H9 (cell line): ENCODE data around the gene CNNM2. TPM values are rescaled to one million over a fixed set of nuclear protein-coding genes. Genes with fewer than 3 reads are reported as not detected.

Experiments used
- DNase-seq: peaks from one replicate; pipeline ENCODE4 v3.0.0-alpha.2; 2017
- H2AFZ ChIP-seq: one replicate; pipeline ENCODE4 v1.6.1; 2013; ENCODE audit warnings: mild to moderate bottlenecking, low read length, control low read depth, moderate library complexity
- H2AK5ac ChIP-seq: 2 replicates; pipeline ENCODE4 v1.6.1; 2013; ENCODE audit warnings: low read length, control low read depth, mixed read lengths; ENCODE audit not compliant: insufficient read length
- H2BK120ac ChIP-seq: one replicate; pipeline ENCODE4 v1.6.1; 2013; ENCODE audit warnings: low read depth, mild to moderate bottlenecking, low read length, control low read depth, inconsistent platforms; ENCODE audit not compliant: poor library complexity, severe bottlenecking
- H2BK12ac ChIP-seq: 2 replicates; pipeline ENCODE4 v1.6.1; 2013; ENCODE audit warnings: low read length, control low read depth, mixed read lengths, low read depth; ENCODE audit not compliant: insufficient read length
- H2BK15ac ChIP-seq: 2 replicates; pipeline ENCODE4 v1.6.1; 2013; ENCODE audit warnings: low read depth, low read length, control low read depth
- H2BK20ac ChIP-seq: one replicate; pipeline ENCODE4 v1.6.1; 2013; ENCODE audit warnings: low read depth, mild to moderate bottlenecking, low read length, control low read depth, inconsistent platforms; ENCODE audit not compliant: poor library complexity, severe bottlenecking
- H2BK5ac ChIP-seq: 2 replicates; pipeline ENCODE4 v1.6.1; 2013; ENCODE audit warnings: low read length, control low read depth, mixed read lengths; ENCODE audit not compliant: insufficient read length
- H3K14ac ChIP-seq: 2 replicates; pipeline ENCODE4 v1.6.1; 2013; ENCODE audit warnings: low read length, control low read depth; ENCODE audit not compliant: insufficient read depth
- H3K18ac ChIP-seq: 2 replicates; pipeline ENCODE4 v1.6.1; 2013; ENCODE audit warnings: low read depth, mild to moderate bottlenecking, mixed read lengths, low read length, control low read depth; ENCODE audit not compliant: insufficient read length
- H3K23ac ChIP-seq: 2 replicates; pipeline ENCODE4 v1.6.1; 2013; ENCODE audit warnings: low read length, control low read depth, mixed read lengths, low read depth; ENCODE audit not compliant: insufficient read length
- H3K23me2 ChIP-seq: 2 replicates; pipeline ENCODE4 v1.6.1; 2013; ENCODE audit warnings: low read depth, mild to moderate bottlenecking, mixed read lengths, low read length, control low read depth; ENCODE audit not compliant: insufficient read length, poor library complexity, severe bottlenecking
- H3K27ac ChIP-seq: 2 replicates; pipeline ENCODE4 v1.5.1; 2013; ENCODE audit warnings: low read length, control low read depth, mixed read lengths, low read depth; ENCODE audit not compliant: insufficient read length
- H3K27me3 ChIP-seq: 2 replicates; pipeline ENCODE4 v1.6.1; 2013; ENCODE audit warnings: low read length, control low read depth, inconsistent platforms; ENCODE audit not compliant: insufficient read depth
- H3K4ac ChIP-seq: 2 replicates; pipeline ENCODE4 v1.6.1; 2013; ENCODE audit warnings: low read depth, mild to moderate bottlenecking, control low read depth, inconsistent platforms, low read length, moderate library complexity
- H3K4me1 ChIP-seq: 2 replicates; pipeline ENCODE4 v1.6.1; 2013; ENCODE audit warnings: low read length, control low read depth, inconsistent platforms; ENCODE audit not compliant: insufficient read depth
- H3K4me2 ChIP-seq: 2 replicates; pipeline ENCODE4 v1.6.1; 2013; ENCODE audit warnings: low read length, control low read depth, mixed read lengths; ENCODE audit not compliant: insufficient read length, insufficient read depth
- H3K56ac ChIP-seq: 2 replicates; pipeline ENCODE4 v1.6.1; 2013; ENCODE audit warnings: low read depth, mild to moderate bottlenecking, mixed read lengths, low read length, control low read depth; ENCODE audit not compliant: insufficient read length
- H3K79me1 ChIP-seq: 2 replicates; pipeline ENCODE4 v1.6.1; 2013; ENCODE audit warnings: low read depth, mild to moderate bottlenecking, moderate library complexity, low read length, control low read depth, inconsistent platforms; ENCODE audit not compliant: insufficient read depth, poor library complexity, severe bottlenecking
- H3K79me2 ChIP-seq: 2 replicates; pipeline ENCODE4 v1.6.1; 2013; ENCODE audit warnings: low read length, control low read depth, inconsistent platforms; ENCODE audit not compliant: insufficient read depth
- H3K9ac ChIP-seq: 2 replicates; pipeline ENCODE4 v1.6.1; 2013; ENCODE audit warnings: low read length, control low read depth, mixed read lengths; ENCODE audit not compliant: insufficient read length; ENCODE audit errors: extremely low read depth
- H3K9me3 ChIP-seq: one replicate; pipeline ENCODE4 v1.6.1; 2013; ENCODE audit warnings: low read depth, low read length, inconsistent platforms; ENCODE audit not compliant: control insufficient read depth
- H3T11ph ChIP-seq: one replicate; pipeline ENCODE4 v1.6.1; 2013; ENCODE audit warnings: mild to moderate bottlenecking, low read length, control low read depth, inconsistent platforms
- H4K20me1 ChIP-seq: one replicate; pipeline ENCODE4 v1.6.1; 2013; ENCODE audit not compliant: control insufficient read depth, insufficient read length, insufficient read depth
- H4K5ac ChIP-seq: 2 replicates; pipeline ENCODE4 v1.6.1; 2013; ENCODE audit warnings: low read depth, mild to moderate bottlenecking, mixed read lengths, low read length, control low read depth; ENCODE audit not compliant: insufficient read length
- H4K8ac ChIP-seq: replicated peaks from 2 replicates; pipeline ENCODE4 v1.6.1; 2013; ENCODE audit warnings: low read length, control low read depth, mixed read lengths, low read depth; ENCODE audit not compliant: insufficient read length
- H4K91ac ChIP-seq: 2 replicates; pipeline ENCODE4 v1.6.1; 2013; ENCODE audit warnings: low read depth, mild to moderate bottlenecking, moderate library complexity, mixed read lengths, low read length, control low read depth; ENCODE audit not compliant: insufficient read length
- H3K27ac Mint-ChIP-seq, 3 experiments: 2 replicates in 2 of 3; 3 replicates in 1 of 3; pipeline ENCODE4 v1.8.0; 2020 to 2021; ENCODE audit warnings: mixed read lengths in 3 of 3, mild to moderate bottlenecking in 1 of 3, moderate library complexity in 1 of 3
- H3K27me3 Mint-ChIP-seq: 2 replicates; pipeline ENCODE4 v1.8.0; 2021; ENCODE audit warnings: low read depth, mild to moderate bottlenecking, moderate library complexity, mixed read lengths
- H3K36me3 Mint-ChIP-seq, 3 experiments: 2 replicates in 2 of 3; 3 replicates in 1 of 3; pipeline ENCODE4 v1.8.0; 2020 to 2021; ENCODE audit warnings: low read depth in 3 of 3, mixed read lengths in 3 of 3; ENCODE audit not compliant: insufficient read depth in 1 of 3
- H3K4me1 Mint-ChIP-seq, 2 experiments: 2 replicates each; pipeline ENCODE4 v1.8.0; 2020; ENCODE audit warnings: mixed read lengths in 2 of 2
- H3K4me3 Mint-ChIP-seq, 2 experiments: 2 replicates in 1 of 2; 3 replicates in 1 of 2; pipeline ENCODE4 v1.8.0; 2020 to 2021; ENCODE audit warnings: mild to moderate bottlenecking in 2 of 2, mixed read lengths in 2 of 2, moderate library complexity in 1 of 2
- H3K9me3 Mint-ChIP-seq, 2 experiments: 2 replicates in 1 of 2; 3 replicates in 1 of 2; pipeline ENCODE4 v1.8.0; 2020; ENCODE audit warnings: mild to moderate bottlenecking in 2 of 2, mixed read lengths in 2 of 2, moderate library complexity in 1 of 2
- CTCF ChIP-seq: fragments of 200-600 bp; sonication (generic); conservative IDR thresholded peaks from 3 replicates; pipeline ENCODE4 v1.8.0; 2021; ENCODE audit warnings: antibody characterized with exemption, mild to moderate bottlenecking
- WGBS: extraction: QIAGEN DNeasy Blood & Tissue Kit; methylation state at CpG from one replicate; pipeline ENCODE4 v1.1.7; 2013; ENCODE audit warnings: missing lambda C conversion rate, low lambda C conversion rate, mixed read lengths; ENCODE audit not compliant: insufficient read length; ENCODE audit errors: extremely low coverage; 5-methylcytosine and 5-hydroxymethylcytosine counted together
- total RNA-seq: library from RNA; stranded (reverse); gene quantifications from 2 replicates; pipeline ENCODE4 v1.2.1, GENCODE V29; 2021

CNNM2 gene
- total RNA-seq, 1 experiment from 2014 or later, result 17.5 TPM

- Histone ChIP-seq H4K5ac (no peak overlapping the region), H2AFZ (no peak overlapping the region), H3K27ac (no peak overlapping the region), H4K91ac (no peak overlapping the region), H3K4me1 (no peaks in the 10 kb centered on the region), H2BK120ac (no peak overlapping the region), H3K4me2 (no peak overlapping the region), H4K20me1 (no peaks in the 10 kb centered on the region), H3K27me3 (no peaks in the 10 kb centered on the region), H3K23ac (no peak overlapping the region), H3K9me3 (no peaks in the 10 kb centered on the region), H3T11ph (no peak overlapping the region), H3K14ac (no peak overlapping the region), H3K79me1 (no peaks in the 10 kb centered on the region), H3K9ac (no peak overlapping the region), H4K8ac (no peak overlapping the region), H2AK5ac (no peak overlapping the region), H3K56ac (no peak overlapping the region), H2BK20ac (no peak overlapping the region), H2BK15ac (no peak overlapping the region), H3K4ac (no peak overlapping the region), H3K79me2 (no peaks in the 10 kb centered on the region), H3K18ac (no peak overlapping the region), H3K23me2 (no peaks in the 10 kb centered on the region), H2BK12ac (no peak overlapping the region), H2BK5ac (no peak overlapping the region)
- Mint-ChIP-seq H3K36me3 (peaks cover 3 to 16% (median 12%) of the 10 kb centered on the region in 3 experiments; a peak in 6 of 7 replicates), H3K9me3 (no peaks in the 10 kb centered on the region), H3K27ac (no peak overlapping the region), H3K4me3 (no peak overlapping the region), H3K4me1 (no peaks in the 10 kb centered on the region), H3K27me3 (no peaks in the 10 kb centered on the region)
- no peak for TF ChIP-seq CTCF
- WGBS, result no CpG with 5 or more reads among the region's 2 CpGs
- DNase-seq, result no peak
These were observed 37.8 kb upstream of the CNNM2 start for GRCh38 chr10:102880256-102880655.
